ENCODE data around the gene KRT1.
"Not testable (repeated sequence)": the region's sequence is repeated elsewhere in the genome, so short reads cannot be mapped to it uniquely, and the experiment has no call there.

KRT1 gene

DNA sequence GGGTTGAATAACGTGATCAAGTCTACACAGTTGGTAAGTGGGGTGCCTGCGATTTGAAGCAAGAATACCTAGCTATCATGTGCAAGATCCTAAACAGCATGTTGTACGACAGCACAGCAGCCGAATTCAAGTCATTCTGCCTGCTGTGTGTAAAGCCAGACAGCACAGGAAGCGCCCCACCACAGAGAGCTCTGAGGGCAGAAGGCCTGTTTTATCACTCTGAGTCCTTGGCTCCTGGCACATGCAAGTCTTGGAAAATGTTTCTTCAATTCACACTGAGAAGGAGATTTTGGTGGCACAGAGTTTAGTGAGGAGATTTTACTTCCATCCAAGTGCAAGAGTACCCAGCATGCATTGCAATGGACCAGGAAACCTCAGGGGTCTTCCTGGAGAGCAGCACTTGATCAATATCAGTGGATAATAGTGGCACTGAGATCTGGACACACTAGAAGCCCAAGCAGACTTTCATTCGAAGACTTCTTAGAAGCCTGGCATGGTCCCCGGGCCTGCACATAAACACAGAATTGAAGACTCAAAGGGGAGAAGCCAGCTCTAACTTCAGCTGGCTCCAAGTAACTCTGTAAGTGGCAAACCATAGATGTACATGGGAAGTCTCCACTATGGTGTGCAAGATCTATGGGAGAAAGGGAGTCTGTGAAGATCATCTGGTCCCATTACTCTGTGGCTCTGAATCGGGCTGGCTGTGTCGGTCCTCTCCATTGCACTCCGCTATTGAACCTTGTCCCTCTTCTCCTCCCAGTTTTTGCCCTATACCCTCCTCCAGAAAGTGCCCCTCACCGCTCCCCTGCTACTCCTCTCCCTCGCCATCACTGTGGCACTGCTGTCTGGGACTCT is 1.5 kb upstream of the KRT1 start:
- DNase-seq, result no peak

- no peak for DNase-seq
Observed at GRCh38 chr12:52679875-52680274, 332 bp downstream of the KRT1 start.

GRCh38 chr12:52677671-52678070 is 2.5 kb downstream of the KRT1 start:
- no peak for DNase-seq

GRCh38 chr12:52677126-52677525 is 3.1 kb downstream of the KRT1 start:
- DNase-seq, result no peak

DNA sequence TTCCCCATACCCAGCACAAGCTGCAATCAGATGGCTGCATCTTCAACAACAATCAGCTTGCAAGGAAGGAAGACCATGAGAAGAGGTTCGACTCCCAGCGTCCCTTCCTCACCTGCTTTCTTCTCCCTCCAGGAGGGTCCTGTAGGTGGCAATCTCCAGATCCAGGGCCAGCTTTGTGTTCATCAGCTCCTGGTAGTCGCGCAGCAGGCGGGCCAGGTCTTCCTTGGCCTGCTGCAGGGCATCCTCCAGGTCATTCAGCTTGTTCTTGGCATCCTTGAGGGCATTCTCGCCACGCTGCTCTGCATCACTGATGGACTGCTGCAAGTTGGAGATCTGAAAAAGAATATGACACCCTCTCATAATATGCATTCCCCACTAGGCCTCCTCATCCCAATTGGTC is 4.0 kb downstream of the KRT1 start:
- DNase-seq, result no peak

GRCh38 chr12:52675301-52675701 is 4.9 kb downstream of the KRT1 start:
- no peak for DNase-seq

- DNase-seq, result no peak
Observed at GRCh38 chr12:52674433-52674775, 5.8 kb downstream of the KRT1 start.

DNA sequence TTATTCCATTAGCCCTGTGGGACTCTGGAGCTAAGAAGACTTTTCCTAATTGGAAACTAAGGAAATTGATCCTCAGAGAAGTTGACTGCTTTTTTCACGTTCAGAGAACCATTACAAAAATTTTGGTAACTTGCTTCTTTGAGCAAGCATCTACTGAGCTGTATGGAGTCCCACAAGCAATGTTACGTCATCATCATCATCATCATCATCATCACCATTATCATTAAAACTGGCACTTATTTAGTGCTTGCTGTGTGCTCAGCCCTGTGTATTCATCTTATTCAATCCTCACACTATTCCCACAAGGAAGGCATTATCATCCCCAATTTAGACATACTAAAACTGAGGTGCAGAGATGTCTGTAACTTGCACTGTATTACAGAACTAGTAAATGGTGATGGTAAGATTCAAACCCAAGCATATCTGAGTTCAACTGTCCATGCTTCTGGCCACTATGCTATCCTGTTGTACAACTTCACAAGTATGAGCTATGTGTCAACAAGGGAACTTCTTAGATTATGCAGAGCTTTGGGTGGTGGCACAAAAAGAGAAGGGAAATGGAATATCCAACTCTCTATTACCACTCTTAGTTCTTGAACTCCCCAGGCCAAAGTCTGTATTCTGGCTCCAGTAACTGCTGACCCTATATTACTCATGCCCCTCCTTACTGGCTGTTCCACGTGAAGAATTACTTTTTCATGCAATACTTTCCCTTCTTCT is 6.3 kb downstream of the KRT1 start:
- DNase-seq, result peak; percentile 9

DNA sequence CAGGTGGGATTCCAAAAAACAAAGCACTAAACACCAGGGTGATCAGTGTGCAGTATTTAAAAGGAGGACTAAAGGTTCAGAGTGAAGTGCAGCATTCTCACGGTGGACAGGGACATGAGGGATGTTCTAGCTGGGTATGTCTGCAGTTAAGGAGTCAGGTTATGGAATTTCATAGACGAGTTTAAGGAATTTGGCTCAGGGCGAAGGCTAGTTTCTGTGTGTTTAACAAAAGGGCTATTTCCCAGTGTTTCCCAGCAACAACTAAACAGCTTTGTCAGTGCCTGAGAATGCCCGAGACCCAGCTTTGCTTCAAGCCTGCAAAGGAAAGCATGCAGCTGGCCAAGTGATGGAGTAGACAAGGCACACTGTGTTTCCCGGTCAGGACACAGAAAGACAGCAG is 7.0 kb downstream of the KRT1 start:
- no peak for DNase-seq

GRCh38 chr12:52672321-52672933 is 7.8 kb downstream of the KRT1 start:
- no peak for DNase-seq

- no peak for DNase-seq
Observed at GRCh38 chr12:52670961-52671360, 9.2 kb downstream of the KRT1 start.

DNA sequence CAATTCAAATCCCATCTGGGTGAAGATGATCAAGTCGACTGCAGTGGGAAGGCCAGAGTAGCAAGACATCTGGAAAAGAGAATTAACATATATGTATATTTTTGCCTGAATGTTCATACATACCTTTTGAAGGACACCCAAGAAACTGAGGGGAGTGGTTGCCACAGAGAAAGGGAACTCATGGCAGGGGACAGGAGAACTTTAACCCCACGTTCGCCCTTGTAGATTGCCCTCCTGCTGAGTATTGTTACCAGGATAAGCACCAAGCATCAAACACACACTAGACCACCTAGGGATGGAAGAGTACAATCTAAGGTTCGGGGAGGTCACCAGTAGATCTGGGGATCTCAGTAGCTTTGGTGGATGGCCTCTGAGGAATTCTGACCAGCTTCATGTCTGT is 9.7 kb downstream of the KRT1 start:
- no peak for DNase-seq

DNA sequence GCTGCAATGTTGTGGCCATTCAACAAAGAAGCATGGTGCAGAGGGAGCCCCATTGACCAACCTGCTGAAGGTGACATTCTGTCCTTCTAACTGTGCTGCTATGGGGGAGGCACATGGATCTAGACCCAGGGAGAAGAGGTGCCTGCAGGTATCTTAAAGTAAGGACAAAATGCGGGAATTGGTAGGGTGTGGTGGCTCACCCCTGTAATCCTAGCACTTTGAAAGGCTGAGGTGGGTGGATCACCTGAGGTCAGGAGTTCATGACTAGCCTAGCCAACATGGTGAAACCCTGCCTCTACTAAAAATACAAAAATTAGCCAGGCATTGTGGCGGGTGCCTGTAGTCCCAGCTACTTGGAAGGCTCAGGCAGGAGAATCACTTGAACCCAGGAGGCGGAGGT is 10.3 kb downstream of the KRT1 start:
- not testable (repeated sequence) for DNase-seq

DNA sequence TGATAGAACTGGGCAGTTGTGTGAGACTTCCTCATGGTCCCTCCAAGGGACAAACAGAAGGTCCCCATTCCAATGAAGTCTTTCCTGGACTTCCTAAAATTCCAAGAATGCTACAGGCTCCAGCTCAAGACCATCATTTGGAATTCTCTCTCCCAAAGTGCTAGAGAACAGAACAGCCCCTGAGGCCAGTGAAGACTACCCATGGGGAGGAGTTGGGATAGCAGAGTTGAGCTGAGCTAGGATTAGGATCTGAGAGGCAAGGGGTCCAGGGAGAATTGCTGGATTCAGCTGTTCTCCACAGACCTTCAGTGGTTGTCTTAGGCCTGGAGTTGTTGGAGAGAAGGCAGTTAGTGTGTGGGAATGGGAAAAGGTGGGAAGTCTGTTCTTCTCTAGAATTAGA is 10.8 kb downstream of the KRT1 start:
- no peak for DNase-seq

GRCh38 chr12:52667931-52668330 is 12.3 kb downstream of the KRT1 start:
- DNase-seq, result no peak

- no peak for DNase-seq
Observed at GRCh38 chr12:52667509-52667908, 12.7 kb downstream of the KRT1 start.

DNA sequence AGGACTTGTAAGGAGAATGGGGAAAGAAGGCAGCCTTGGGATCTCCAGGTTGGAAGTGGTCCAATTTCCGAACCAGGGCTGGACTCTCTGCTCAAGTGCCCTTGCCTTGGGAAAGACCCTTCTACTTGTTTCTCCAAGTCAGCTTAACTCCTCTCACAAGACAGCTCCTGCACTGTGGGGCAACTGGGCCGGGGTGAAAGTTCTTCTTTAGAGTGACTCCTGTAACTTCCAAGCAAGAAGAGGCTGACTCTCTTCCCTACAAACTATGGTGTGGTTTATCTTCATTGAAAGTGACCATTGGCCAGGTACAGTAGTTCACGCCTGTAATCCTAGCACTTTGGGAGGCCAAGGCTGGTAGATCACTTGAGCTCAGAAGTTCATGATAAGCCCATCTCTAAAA is 13.7 kb downstream of the KRT1 start:
- DNase-seq, result no peak

DNA sequence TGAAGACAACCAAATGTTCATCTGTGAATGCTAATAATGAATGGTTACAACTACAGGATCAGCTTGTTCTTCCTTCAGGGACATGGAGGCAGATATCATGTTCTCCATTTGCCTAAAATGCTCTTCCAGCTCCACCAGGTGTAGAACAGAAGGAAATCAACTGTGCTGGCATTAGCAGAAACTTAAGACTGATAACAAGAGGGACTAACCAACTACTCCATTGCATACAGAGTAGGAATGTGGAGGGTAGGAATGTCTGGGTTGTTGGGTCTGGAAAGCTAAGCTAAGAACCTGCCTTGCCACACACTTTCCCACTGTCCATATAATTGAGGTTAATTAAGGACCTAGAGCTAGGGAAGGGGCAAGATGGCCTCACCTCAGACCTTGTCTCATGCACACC is 16.8 kb downstream of the KRT1 start:
- no peak for DNase-seq

DNA sequence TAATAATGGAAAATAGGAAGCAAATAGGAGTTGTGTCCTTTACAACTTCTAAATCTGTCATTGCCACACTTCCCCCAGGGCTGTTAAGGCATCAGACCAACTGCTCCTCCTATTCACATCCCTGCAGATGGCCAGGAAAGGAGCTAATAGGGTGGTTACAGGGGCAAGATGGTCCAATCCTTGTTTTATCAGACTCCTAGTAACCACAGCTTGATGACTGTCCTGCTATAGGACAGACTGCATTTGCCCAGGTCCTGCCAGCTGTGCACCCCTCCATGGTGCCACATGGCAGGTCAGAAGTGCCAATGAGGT is 17.3 kb downstream of the KRT1 start:
- DNase-seq, result no peak

GRCh38 chr12:52662093-52662917 is 17.9 kb downstream of the KRT1 start:
- DNase-seq, result no peak

- no peak for DNase-seq
Observed at GRCh38 chr12:52661668-52662067, 18.5 kb downstream of the KRT1 start.

GRCh38 chr12:52660934-52661499 is 19.2 kb downstream of the KRT1 start:
- no peak for DNase-seq

- no peak for DNase-seq
Observed at GRCh38 chr12:52659951-52660350, 20.3 kb downstream of the KRT1 start.
